ENCODE results near the gene RAD50.
"Not testable (repeated sequence)": the region's sequence is repeated elsewhere in the genome, so short reads cannot be mapped to it uniquely, and the experiment has no call there.

RAD50 gene

GRCh38 chr5:132677682-132678400 is 121.1 kb downstream of the RAD50 start:
- no peak for DNase-seq

GRCh38 chr5:132678735-132679134 is 122.0 kb downstream of the RAD50 start:
- DNase-seq = no peak

GRCh38 chr5:132679166-132679565 is 122.4 kb downstream of the RAD50 start:
- no peak for DNase-seq

DNA sequence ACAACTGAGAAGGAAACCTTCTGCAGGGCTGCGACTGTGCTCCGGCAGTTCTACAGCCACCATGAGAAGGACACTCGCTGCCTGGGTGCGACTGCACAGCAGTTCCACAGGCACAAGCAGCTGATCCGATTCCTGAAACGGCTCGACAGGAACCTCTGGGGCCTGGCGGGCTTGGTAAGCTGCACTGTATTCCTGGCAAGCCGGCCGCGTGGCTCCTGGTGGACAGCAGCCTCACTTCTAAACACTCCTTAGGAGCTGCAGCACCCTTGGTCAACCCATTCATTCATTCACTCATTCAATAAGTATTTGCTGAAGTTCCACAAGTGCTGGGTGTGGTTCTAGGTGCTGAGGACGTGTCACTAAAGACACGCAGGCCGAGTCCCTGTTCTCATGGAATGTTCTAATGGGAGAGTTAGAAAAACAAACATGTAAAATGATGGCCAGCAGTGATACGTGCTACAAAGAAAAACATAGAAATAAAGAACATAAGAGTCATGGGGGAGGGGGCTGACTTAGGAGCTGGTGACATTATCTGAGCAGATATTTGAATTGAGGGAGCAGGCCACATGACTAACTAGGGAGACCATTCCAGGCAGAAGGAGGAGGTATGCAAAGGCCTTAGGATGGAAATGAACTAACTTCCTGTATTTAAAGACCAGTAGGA is 123.1 kb downstream of the RAD50 start:
- no peak for DNase-seq

DNA sequence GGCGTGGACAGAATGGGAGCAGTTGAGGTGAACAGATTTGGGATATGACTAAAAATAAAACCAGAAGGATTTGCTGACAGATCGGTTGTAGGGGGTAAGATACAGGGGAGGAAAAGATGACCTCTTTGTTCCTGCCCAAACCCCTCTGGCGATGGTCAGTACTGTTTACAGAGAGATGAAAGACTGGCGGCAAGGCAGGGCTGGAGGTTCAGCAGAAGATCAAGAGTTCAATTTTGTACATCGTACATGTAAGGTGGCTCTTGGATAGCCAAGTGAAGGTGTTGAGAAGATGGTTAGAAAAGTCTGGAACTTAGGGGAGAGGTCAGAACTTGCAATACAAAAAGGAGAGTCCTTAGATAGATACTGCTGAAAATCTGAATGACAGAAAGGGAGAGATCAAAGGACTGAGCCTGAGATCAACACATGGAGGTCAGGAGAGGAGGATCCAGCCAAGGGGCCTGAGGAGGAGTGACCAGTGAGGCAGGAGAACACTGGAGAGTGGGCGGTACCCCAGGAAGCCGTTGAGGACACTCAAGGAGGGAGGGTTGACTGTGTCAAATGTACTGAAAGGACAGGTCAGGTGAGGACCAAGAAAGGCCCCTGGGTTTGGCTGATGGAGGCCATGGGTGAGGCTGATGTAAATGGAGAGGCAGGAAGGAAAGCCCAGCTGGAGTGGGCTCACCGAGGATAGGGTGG is 124.2 kb downstream of the RAD50 start:
- no peak for DNase-seq

DNA sequence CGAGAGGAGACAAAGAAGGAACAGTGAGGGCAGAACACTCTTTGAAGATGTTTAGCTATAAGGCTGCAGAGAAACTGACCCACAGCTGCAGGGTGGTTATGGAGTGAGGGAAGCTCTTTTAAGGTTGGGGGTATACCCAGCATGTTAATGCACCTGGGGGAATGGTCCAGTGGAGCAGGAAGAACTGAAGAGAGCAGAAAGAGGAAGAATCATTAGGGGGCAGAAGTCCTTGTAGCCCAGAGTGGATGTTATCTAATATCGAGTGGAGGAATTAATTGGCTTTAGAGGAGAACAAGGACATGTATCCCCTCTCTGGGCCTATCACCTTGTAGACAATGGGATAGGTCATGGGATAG is 124.7 kb downstream of the RAD50 start:
- no peak for DNase-seq

DNA sequence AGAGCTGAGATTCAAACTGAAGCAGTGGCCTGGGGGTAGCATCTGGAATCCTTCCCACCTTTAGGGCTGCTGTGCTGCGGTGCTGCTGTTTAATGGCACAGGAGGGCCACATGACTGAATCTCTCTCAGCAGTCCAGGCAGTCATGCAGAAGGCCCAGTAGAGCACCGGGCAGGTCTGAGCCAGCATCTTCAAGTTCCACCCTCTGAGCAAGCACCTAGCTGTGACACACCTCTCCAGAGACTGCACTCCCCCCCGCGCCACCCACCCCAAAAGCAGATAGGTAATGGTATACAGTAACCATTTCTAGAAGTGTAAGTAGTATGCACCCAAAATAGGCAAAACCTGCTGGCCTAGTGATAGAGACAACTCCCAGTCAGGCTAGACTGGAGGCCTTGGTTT is 125.2 kb downstream of the RAD50 start:
- DNase-seq = no peak

GRCh38 chr5:132684491-132684890 is 127.7 kb downstream of the RAD50 start:
- DNase-seq = no peak

DNA sequence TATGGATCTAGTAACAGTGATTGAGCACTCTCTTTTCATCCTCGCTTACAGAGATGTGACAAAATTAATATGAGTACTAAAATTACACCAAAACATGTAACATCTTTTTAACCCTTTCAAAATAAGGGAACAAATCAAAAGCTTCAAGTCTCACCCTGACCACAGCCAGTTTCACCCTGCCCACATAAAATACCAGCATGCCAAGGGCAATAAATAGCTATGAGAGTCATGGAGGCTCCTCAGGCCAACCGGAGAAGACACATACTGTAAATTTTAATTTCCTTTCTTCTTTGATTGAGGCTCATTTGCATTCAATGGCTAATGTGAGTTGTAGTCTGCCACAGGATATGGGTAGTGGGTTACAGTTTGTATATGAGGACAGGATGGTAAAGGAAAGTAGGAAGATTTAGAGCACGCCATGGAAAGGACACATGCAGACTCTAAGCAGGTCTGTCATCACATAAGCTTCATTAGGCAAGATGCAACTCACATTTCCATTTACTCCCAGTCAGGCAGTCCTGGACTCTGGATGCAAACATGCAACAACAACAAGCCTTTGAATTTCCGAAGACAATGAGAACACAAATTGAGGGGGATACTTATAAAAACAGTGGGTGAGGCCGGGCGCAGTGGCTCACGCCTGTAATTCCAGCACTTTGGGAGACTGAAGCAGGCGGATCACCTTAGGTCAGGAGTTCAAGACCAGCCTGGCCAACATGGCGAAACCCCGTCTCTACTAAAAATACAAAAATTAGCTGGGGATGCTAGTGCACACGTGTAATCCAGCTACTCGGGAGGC is 128.3 kb downstream of the RAD50 start:
- no peak for DNase-seq

- no peak for DNase-seq
Observed at GRCh38 chr5:132686193-132686592, 129.4 kb downstream of the RAD50 start.

- DNase-seq = no peak
Observed at GRCh38 chr5:132687995-132688394, 131.2 kb downstream of the RAD50 start.

GRCh38 chr5:132688536-132689339 is 132.0 kb downstream of the RAD50 start:
- DNase-seq = no peak

DNA sequence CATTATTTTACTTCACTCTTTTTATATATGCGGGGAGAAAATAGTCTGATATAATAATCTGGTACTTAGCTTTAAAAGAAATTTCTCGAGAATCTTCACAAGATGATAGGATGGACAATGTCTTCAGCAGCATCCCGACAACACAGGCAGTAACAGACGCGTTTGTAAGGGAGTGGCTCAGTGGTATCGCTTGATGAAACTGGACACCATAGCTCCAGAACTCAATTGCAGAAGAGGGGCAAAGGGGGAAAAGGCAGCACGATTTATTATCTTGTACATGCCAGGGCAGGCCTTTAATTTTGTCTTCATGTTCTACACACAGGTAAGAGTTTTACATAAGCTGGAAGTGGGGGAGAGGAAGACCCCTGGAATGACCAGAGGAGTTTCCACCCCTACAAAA is 132.7 kb downstream of the RAD50 start:
- no peak for DNase-seq

- no peak for DNase-seq
Observed at GRCh38 chr5:132690156-132690555, 133.4 kb downstream of the RAD50 start.

DNA sequence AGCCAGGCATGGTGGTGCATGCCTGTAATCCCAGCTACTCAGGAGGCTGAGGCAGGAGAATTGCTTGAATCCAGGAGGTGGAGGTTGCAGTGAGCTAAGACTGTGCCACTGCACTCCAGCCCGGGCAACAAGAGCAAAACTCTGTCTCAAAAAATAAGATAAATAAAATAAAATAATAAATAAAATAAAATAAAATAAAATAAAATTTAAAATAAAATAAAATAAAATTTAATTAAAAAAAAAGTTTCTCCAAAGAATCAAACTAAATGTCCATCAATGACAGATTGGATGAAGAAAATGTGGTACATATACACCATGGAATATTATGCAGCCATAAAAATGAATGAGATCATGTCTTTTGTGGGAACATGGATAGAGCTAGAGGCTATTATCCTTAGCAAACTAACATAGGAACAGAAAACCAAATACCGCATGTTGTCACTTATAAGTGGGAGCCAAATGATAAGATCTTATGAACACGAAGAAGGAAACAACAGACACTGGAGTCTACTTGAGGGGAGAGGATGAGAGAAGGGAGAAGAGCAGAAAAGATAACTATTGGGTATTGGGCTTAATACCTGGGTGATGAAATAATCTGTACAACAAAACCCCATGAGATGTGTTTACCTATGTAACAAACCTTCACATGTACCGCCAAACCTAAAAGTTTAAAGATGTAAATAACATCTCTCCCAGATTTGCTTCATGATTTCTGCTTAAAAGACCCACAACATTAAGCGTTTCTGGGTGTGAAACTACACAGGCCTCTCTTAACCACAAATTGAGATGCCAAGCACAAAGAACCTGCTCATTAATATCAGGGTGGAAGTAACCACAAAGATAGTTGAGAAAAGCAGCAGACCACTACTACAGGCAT is 135.2 kb downstream of the RAD50 start:
- not testable (repeated sequence) for DNase-seq

GRCh38 chr5:132692632-132692967 is 135.8 kb downstream of the RAD50 start:
- no peak for DNase-seq

Data from AML-193 (cell line).